DMS 273 treated with DMSO at 0.1 percent for 48 hours (cell line): ENCODE measurements around the gene STX18.
"Not testable (repeated sequence)": the region's sequence is repeated elsewhere in the genome, so short reads cannot be mapped to it uniquely, and the experiment has no call there.

Experiments used
- DNase-seq: peaks from one replicate; lab custom pipeline; 2025; lab: John Stamatoyannopoulos, UW

The STX18 gene

DNA sequence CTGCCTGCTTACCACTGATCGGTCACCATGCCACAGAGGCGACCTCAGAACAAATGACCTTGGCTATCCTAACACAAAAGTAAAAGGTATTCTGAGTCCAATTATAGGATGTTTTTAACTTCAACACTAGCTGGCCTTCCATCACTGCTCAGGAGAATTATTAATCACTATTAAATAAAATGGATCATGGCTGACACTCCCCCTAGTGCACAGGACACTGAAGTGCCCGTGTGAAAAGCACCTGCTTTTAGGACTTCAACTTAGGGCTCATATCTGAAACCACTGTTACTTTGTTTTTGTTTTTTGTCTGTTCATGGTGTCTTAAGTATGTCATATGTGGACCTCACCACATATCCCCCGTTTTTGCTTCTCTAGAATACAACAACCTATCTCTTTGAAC is 33.9 kb downstream of the STX18 start:
- no peak for DNase-seq

DNA sequence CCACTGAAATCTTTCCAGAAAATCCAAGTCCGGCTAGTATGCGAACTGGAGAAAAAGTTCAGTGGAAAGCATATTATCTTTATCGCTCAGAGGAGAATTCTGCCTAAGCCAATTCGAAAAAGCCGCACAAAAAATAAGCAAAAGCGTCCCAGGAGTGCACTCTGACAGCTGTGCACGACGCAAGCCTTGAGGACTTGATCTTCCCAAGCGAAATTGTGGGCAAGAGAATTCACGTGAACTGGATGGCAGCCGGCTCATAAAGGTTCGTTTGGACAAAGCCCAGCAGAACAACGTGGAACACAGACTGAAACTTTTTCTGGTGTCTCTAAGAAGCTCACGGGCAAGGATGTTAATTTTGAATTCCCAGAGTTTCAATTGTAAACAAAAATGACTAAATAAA is 34.4 kb downstream of the STX18 start:
- DNase-seq, result no peak

DNA sequence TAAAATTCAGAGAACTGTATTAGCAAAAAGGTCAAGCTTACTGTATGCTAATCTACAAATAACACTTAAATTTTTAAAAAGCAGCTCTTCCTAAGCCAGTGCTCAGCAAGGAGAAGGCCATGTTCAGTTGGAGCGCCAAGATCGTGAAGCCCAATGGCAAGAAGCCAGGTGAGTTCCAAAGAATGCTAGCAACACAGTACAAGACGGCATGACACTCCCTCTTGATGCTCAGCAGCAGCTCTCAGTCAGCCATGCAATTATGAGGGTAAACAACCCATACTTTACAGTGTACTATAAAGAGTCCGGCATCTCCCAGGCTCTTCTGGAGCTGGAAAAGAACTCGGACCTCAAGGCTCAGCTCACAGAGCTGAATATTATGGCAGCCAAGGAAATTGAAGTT is 34.9 kb downstream of the STX18 start:
- DNase-seq, result no peak

DNA sequence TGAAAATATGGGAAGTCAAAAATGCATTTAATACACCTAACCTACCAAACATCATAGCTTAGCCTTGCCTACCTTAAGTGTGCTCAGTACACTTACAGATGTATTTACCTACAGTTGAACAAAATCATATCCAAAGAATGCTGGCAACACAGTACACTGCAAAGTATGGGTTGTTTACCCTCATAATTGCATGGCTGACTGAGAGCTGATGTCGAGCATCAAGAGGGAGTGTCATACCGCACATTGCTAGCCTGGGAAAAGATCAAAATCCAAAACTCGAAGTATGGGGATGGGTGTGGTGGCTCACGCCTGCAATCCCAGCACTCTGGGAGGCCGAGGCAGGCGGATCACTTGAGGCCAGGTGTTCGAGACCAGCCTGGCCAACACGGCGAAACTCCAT is 36.6 kb downstream of the STX18 start:
- DNase-seq, result not testable (repeated sequence)

DNA sequence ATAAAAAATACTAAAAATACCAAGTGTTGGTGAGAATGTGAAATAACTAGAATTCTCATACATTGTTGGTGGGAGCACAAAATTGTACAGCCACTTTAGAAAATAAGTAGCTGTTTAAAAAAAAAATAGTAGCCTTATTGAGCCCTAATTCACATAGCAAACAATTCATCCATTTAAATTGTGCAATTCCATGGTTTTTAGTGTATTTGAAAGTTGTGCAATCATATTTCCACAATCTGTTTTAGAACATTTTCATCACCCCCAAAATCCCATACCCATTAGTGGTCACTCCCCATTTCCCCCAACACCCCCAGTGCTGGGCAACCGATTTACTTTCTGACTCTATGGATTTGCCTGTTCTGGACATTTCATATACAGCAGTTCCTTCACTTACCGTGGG is 37.1 kb downstream of the STX18 start:
- DNase-seq, result no peak

DNA sequence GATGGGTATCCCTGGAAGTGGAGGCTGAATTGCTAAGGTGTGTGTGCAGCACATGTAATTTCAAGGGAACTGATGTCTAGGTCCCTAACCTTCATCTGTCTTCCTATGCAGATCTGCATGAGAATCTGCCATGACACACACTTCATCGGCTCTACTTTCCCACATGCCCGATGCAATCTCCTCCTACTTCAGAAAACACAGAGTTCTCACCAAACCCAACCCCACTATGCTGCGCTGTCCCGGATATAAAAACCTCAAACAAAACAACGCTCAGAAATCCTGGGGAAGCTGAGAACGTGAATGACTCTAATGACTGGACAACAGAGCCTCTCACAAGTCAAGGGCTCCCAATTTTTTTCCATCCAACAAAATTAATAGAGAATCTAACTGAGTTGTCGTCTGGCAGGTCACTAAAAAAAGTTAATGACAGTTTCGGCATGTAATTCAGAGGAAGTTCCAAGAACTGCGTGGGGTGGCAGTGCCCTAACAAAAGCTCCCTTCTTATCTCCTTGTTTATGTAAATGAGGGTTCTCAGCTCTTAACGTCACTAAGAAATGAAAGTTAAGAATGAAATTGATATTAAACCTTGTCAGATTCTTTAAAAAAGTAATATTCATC is 39.0 kb downstream of the STX18 start:
- DNase-seq, result no peak

DNA sequence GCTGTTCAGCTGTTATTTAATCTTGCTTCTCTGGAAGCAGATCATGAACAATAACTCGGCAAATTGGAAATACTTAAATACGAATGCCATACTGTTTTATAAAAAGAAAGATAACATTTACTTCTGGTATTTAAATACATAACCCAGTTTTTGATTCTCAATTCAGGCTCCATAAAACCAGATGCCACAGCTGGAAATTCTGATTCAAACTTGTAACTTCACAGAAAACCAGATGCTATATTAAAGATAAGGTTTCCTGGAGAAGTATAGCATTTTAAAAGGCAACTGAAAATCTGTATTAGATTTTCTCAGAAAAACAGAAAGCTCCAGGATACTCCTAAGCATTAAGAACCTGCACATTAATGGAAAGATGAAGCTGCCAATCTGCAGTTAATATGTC is 40.2 kb downstream of the STX18 start:
- DNase-seq, result no peak

DNA sequence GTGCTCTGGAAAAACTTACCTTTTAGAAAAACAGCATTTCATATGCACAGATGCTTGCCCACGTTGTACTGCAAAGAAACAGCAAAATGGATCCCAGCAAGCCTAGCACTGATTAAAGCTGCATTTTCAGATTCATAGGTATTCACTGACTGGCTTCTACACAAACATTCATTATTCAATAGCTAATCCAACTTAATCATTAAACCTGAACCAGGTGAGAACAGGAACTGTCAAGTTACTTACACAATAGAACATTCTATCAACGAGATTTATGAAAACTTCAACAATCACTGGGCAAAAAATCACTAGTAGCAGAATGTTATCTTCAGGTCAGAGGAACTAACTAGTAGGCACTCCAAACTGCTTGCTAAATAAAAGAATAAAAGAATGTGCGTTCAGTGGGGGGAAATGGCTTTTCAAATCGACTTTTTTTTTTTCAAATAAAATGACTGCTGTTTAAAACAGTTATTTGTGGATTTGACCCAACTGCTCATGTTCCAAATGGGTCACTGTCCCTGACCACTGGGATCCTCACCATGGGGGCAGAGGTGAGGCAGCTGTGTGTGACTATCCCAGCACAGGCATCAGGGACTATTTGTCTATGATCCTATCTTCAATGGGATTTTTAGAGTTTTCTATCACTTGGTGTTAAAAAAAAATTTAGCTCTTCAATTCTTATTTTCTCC is 42.3 kb downstream of the STX18 start:
- no peak for DNase-seq

DNA sequence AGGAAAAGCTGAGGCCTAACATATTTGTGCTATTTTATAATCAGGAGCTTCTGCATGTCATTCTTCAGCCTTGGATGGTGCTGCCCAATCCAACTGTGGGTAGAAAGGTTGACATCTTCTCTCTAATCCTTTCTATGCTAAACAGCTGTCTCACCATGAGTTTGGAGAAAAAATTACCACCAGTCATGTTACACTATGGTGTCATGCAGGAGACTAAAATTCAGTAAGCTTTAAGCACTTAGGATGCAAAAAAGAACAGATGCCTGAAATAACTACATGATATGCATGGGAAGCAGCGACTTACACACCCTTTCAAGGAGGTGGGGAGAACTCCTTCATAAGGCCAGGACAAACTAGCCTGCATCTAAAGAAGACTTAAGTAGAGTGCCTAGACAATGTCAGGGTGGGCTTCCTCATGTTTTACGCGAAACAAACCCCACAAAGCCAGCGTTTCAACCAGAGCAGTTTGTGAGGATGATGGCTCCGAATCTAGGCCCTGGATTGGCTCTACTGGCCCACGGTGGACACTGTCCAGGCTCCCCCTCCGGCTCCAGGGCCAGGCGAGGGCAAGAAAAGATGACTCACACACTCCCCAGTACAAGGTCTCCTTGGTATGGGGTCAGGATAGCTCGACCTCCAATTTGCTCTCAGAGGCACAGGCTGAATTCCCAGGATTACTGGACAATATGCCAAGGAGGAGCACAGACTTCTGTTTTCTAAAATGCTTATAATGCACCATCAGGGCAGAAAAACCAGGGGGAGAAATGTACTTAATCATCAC is 45.1 kb downstream of the STX18 start:
- DNase-seq, result no peak

DNA sequence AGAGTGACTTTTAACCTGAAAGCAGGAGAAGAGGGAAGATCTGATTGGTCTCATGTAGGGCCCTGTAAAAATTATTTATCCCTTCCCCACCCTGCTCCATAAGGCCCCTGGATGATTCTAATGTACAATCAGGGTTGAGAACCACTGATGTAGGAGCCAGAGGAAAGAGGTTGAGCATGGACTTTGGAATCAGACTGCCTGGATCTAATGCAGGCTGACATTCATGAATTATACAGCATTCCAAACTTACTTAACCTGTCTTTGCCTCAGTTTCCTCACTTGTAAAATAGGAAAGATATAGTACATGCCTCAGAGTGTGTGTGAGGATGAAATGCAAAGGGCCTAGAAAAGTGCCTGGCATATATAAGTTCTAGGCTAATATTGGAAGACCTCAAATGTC is 47.0 kb downstream of the STX18 start:
- DNase-seq, result no peak

DNA sequence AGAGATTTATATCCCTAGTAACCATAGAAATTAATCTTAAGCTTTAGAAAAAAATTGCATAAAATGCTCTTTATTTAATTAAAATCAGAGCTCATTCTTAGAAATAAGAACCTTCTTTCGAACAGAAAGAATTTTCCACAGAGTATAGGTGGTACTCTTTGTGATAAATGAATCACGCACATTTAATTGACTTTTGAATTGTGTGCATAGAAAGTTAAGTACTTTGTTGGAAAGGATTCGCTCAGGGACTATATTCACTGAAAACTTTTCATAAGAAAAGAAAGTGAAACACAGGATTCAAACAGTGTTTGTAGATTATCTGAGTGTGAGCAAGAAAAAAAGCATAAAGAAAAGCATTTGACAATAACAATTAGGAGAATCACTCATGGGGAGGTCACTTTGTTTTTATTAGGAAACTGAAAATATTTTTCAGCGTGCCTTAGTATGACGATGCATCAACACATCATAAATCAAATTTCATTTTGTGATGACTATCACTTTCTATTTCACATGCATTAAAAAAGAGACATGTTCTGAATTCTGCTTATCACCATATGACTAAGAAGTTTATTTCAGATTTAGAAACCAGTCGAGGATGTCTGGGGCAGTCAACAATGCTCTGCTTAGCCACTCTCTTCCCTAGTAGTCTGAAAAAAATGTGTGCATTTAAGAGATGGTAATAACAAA is 49.5 kb downstream of the STX18 start:
- DNase-seq, result no peak

DNA sequence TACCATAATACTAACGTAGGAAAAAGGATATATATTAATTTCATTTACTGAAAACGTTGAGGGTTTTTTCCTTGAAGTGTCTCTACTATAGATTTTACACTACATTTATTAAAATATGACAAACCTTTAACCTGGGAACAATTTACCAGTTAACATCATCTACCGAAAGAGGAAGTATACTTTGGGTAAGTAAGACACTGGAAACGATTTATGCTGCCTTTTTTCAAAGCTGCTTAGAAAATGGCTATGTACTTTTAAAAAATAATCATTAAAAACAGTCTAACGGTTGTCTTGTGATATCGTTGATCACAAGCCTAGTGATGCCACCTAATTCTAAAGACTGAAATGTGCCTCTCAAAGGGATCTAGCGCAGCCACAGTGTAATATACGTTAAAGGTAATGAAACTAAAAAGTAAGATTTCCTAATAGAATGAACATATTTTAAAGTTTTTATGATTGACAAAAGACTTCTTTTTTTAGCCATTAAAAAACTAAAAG is 50.4 kb downstream of the STX18 start:
- DNase-seq, result no peak

DNA sequence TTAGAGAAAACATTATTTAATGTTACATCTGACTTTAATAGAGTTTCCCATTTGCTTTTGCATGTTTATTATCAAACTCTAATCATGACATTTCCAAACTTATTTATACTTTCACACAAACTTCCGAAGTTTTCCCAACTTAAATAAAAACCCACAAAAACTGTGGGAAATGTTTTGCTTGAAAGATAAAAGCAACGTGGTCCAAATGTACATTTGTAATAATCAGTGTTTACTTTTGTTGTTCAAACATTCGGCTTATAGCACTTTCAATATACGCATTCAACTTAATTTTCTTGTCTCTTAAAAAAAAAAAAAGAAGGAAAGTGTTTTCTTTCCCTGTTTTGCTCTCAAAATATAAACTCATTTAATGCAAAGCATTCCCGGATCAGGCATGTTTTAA is 51.0 kb downstream of the STX18 start:
- DNase-seq, result no peak

DNA sequence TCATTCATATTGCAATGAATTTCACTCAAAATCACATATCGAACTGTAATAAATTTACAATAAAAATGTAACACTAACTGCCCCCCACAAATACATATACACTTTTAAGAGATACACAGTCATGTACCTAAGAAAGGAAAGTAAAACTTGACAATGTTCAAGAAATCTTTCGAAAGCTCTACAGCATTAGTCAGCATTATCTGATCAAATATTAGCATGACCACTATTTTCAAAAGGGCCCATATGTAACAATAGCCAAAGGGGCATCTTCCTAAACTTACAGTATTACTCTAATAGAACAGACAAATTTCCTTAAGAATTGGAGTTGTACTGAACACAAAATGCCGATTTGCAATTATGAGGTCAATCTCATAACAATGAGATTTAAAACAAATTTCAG is 51.8 kb downstream of the STX18 start:
- DNase-seq, result no peak

DNA sequence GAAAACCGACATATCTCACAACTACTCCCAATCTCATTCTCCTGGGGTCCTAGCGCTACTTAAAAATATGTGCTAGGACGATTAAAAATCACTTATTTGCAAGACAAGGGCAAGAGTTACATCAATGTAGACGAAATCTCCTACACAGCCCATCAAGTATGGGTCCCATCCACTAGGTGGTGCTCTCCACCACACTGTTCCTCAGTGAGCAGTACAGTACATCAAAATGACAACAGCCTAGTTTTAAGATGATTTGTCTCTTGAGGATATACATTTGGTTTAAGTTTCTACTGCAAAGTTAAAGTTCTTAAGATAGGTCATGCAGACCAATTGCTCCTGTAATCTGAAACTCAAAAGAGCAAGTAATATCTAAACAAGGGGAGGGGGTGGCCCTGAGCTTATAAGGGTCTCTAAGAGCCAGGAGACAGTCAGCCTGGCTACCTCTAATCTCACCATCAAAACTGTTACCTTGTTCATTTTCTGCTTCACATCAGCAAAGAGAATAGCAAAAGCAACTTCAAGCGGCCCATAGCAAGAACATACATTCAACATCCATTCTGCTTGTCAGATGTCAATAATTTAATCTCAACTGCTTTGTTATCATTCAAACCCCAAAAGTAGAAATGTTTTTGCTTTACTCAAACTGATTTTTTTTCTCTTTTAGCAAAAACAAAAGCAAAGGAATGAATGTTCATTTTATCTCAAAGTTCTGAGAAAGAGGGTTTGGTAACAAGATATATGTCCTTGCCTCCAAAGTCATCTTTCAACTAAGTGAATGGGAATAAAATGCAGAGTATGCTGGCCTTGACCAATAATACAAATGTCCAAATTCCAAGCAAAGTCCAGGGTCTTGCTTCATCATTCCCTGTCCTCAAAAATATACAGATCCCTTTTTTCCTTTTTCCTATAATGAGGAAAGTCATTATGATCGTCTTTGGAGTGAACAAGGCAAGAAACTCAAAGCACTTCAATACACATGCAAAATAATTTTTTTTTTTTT is 53.1 kb downstream of the STX18 start:
- DNase-seq, result peak; percentile 13

DNA sequence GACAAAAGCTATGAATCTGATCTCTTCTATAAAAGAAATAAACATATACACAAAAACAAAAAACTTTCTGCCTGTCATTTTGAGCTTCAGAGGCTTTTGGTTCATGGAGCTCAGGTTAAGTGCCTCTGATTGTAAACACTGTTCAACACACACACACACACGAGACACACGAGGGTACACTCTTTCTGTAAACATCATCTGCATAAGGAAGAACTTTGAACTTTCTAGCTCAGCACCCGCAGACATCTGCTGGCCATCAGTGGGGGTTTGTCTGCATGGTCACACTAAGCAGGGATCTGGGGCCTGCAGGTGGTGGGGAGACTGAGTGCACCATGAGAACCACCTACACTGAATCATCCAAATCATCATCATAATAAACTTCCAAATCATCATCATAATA is 54.9 kb downstream of the STX18 start:
- no peak for DNase-seq

DNA sequence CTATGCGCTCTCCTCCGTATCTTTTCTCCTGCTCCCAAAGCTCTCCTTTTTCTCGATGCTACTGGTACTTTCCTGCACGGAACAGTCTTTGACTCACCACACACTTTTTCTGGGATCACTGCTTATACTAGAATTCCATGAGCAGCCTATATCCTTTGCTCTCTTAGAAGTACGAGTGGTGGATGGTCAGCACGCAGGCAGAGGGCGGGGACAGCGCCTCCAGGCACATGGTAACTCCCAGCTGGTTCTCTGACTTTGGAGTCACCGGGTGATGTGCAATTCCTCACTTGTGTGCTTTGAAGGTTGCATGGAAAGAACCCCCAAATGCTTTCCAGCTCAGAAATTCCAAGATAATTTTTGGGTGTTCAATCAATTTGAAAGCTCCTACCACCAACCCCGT is 56.0 kb downstream of the STX18 start:
- DNase-seq, result no peak

DNA sequence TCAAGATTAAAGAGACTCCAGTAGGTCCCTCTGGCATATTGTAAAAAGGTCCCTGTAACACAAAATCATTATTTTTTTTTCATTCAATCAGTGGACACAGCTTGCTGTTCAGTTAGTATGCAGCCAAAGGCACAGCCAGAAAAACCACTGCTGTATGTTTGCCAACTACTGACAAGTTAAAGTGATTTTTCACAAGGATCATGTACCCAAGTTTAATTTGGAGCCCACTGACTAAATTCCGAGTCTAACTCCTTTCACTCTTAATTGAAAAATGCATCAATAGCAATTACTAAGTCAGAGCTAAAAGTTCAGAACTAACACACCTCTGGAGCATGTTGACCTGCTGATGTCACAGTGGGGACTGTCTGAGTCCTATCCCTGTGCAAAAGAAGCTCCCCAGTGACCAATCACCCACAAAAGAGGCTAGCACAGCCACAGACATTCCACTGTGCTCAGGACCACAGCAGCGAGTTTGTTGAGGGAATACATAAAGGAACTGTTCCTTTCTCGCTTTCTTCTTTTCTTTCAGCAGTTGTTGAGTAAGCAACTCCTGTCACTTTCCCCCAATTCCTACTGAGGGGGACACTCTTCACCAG is 60.4 kb downstream of the STX18 start:
- DNase-seq, result no peak

DNA sequence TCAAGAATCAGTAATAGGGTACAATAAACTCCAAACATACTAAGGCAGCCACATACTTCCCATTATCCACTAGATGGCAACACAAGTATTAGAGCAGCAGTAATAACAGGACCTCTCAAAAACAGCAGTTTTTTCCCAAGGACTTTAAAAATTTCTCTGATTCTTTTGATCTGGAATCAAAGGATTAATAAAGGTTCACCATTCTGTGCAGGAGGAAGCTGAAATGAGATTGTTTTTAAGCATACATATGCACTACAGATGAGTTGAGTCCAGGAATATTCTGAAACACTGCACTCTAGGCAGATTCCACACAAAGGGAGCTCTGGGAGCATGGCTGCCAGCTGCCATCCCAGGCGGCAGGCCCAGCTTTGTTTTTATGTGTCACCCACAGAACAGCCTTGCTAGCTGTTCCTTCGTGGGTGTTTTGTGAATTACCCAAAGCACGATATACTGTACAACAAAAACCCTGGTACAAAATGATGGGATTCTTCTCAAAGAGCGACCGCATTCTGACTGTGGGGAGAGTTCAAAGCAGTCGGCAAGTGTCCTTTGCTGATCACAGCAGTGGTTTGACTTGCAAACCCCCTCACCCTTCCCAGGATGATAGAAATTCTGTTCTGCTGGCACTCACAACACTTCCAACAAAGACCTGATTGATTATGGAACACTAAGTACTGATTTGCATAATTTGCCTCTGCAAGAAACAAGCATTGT is 61.0 kb downstream of the STX18 start:
- DNase-seq, result no peak

DNA sequence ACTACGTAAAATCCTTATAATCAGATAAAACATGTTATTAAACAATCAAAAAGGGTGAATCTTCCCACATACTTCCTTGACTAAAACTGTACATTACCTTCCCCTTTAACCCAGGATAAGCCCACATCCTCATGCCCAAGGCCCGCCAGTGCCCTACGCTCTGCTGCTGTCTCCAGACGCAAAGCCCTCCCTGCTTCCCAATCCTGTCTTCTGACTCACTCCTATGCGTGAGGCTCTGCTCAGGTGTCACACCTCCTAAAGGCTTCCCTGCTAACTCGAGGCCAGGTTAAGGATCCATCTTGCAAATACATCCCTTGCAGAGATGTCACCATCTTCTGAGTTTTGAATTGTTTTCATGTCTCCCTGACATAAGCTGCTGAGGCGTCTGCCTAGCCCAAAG is 61.6 kb downstream of the STX18 start:
- DNase-seq, result no peak
